ENCODE results near the gene TMC4. TPM values are rescaled to one million over a fixed set of nuclear protein-coding genes. Genes with fewer than 3 reads are reported as not detected.

The TMC4 gene
- polyA plus RNA-seq, 1 donor from 2014 or later, result 0.15 TPM

- peak overlapping the region; percentile 69 for H2AFZ ChIP-seq (ENCODE audit: low read depth, low read length)
- H3K9me3 ChIP-seq (ENCODE audit: low read length), result no peaks in the 10 kb centered on the region
- H4K20me1 ChIP-seq (ENCODE audit: insufficient read depth), result peaks cover 13% of the 10 kb centered on the region
- H3K36me3 ChIP-seq (ENCODE audit: insufficient read depth, low read length), result no peaks in the 10 kb centered on the region
- H3K79me2 ChIP-seq (replicated peaks; ENCODE audit: insufficient read depth, low read length), result peaks cover 48% of the 10 kb centered on the region
- H3K9me2 ChIP-seq (ENCODE audit: insufficient read depth, low read length), result no peaks in the 10 kb centered on the region
- H3K9ac ChIP-seq (ENCODE audit: low read length), result peak overlapping the region; percentile 86
- H3K4me2 ChIP-seq (ENCODE audit: low read length), result peak overlapping the region; percentile 87
- TF ChIP-seq MXI1 (conservative IDR thresholded peaks at IDR 0.05; ENCODE audit: poor library complexity, severe bottlenecking) (peak; percentile 82), EP300 (conservative IDR thresholded peaks at IDR 0.05; ENCODE audit: poor library complexity, severe bottlenecking) (no peak), TAF1 (IDR thresholded peaks at IDR 0.05; ENCODE audit: low read depth) (no peak), SMC3 (conservative IDR thresholded peaks at IDR 0.05; ENCODE audit: poor library complexity) (no peak), RAD21 (conservative IDR thresholded peaks at IDR 0.05) (no peak)
- TF ChIP-seq, protein P1, sequence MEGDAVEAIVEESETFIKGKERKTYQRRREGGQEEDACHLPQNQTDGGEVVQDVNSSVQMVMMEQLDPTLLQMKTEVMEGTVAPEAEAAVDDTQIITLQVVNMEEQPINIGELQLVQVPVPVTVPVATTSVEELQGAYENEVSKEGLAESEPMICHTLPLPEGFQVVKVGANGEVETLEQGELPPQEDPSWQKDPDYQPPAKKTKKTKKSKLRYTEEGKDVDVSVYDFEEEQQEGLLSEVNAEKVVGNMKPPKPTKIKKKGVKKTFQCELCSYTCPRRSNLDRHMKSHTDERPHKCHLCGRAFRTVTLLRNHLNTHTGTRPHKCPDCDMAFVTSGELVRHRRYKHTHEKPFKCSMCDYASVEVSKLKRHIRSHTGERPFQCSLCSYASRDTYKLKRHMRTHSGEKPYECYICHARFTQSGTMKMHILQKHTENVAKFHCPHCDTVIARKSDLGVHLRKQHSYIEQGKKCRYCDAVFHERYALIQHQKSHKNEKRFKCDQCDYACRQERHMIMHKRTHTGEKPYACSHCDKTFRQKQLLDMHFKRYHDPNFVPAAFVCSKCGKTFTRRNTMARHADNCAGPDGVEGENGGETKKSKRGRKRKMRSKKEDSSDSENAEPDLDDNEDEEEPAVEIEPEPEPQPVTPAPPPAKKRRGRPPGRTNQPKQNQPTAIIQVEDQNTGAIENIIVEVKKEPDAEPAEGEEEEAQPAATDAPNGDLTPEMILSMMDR (IDR thresholded peaks at IDR 0.05; ENCODE audit: poor library complexity, severe bottlenecking), result no peak
- TF ChIP-seq, protein P2, sequence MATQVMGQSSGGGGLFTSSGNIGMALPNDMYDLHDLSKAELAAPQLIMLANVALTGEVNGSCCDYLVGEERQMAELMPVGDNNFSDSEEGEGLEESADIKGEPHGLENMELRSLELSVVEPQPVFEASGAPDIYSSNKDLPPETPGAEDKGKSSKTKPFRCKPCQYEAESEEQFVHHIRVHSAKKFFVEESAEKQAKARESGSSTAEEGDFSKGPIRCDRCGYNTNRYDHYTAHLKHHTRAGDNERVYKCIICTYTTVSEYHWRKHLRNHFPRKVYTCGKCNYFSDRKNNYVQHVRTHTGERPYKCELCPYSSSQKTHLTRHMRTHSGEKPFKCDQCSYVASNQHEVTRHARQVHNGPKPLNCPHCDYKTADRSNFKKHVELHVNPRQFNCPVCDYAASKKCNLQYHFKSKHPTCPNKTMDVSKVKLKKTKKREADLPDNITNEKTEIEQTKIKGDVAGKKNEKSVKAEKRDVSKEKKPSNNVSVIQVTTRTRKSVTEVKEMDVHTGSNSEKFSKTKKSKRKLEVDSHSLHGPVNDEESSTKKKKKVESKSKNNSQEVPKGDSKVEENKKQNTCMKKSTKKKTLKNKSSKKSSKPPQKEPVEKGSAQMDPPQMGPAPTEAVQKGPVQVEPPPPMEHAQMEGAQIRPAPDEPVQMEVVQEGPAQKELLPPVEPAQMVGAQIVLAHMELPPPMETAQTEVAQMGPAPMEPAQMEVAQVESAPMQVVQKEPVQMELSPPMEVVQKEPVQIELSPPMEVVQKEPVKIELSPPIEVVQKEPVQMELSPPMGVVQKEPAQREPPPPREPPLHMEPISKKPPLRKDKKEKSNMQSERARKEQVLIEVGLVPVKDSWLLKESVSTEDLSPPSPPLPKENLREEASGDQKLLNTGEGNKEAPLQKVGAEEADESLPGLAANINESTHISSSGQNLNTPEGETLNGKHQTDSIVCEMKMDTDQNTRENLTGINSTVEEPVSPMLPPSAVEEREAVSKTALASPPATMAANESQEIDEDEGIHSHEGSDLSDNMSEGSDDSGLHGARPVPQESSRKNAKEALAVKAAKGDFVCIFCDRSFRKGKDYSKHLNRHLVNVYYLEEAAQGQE (IDR thresholded peaks at IDR 0.05; ENCODE audit: borderline replicate concordance), result no peak
- H3K4me3 ChIP-seq (ENCODE audit: low read length), result peak overlapping the region; percentile 80
- no peaks in the 10 kb centered on the region for H3K27me3 ChIP-seq (ENCODE audit: insufficient read depth, low read depth, low read length)
- H3K27ac ChIP-seq (ENCODE audit: low read length), result peak overlapping the region; percentile 98
- no peaks in the 10 kb centered on the region for H3F3A ChIP-seq (ENCODE audit: insufficient read depth, low read length, poor library complexity, severe bottlenecking)
Observed at GRCh38 chr19:54201172-54201701, 28.3 kb upstream of the TMC4 start.

GRCh38 chr19:54199401-54199800, 26.4 kb upstream of the TMC4 start:
- Histone ChIP-seq H3K9ac (ENCODE audit: low read length) (no peak overlapping the region), H2AFZ (ENCODE audit: low read depth, low read length) (no peak overlapping the region), H3K36me3 (ENCODE audit: insufficient read depth, low read length) (no peaks in the 10 kb centered on the region), H3K27me3 (ENCODE audit: insufficient read depth, low read depth, low read length) (no peaks in the 10 kb centered on the region), H3K4me3 (ENCODE audit: low read length) (no peak overlapping the region), H3K79me2 (replicated peaks; ENCODE audit: insufficient read depth, low read length) (peaks cover 35% of the 10 kb centered on the region), H3K4me2 (ENCODE audit: low read length) (no peak overlapping the region), H3K9me2 (ENCODE audit: insufficient read depth, low read length) (no peaks in the 10 kb centered on the region), H4K20me1 (ENCODE audit: insufficient read depth) (peaks cover under 1% of the 10 kb centered on the region), H3K9me3 (ENCODE audit: low read length) (no peaks in the 10 kb centered on the region), H3F3A (ENCODE audit: insufficient read depth, low read length, poor library complexity, severe bottlenecking) (no peaks in the 10 kb centered on the region), H3K27ac (ENCODE audit: low read length) (no peak overlapping the region)
- TF ChIP-seq, protein P2 (IDR thresholded peaks at IDR 0.05; ENCODE audit: borderline replicate concordance), result no peak
- no peak for TF ChIP-seq EP300 (conservative IDR thresholded peaks at IDR 0.05; ENCODE audit: poor library complexity, severe bottlenecking)
- no peak for TF ChIP-seq TAF1 (IDR thresholded peaks at IDR 0.05; ENCODE audit: low read depth)
- TF ChIP-seq EZH2 (IDR thresholded peaks at IDR 0.05; ENCODE audit: borderline replicate concordance, insufficient read depth, low read length, poor library complexity, severe bottlenecking), result no peak
- TF ChIP-seq, protein P1 (IDR thresholded peaks at IDR 0.05; ENCODE audit: poor library complexity, severe bottlenecking), result no peak

Data from neural cell (in vitro differentiated cells).